HG02973 (cell line): ENCODE measurements around the gene PPDPF.
"Not testable (repeated sequence)": the region's sequence is repeated elsewhere in the genome, so short reads cannot be mapped to it uniquely, and the experiment has no call there.

Experiments
- ATAC-seq: cut with Tn5 transposase; IDR thresholded peaks from one replicate; pipeline ENCODE4 v1.9.1; 2021; ENCODE audit warnings: moderate library complexity; ENCODE audit not compliant: unreplicated experiment

The PPDPF gene

GRCh38 chr20:63561624-63562396 is 41.2 kb downstream of the PPDPF start:
- ATAC-seq = no peak

GRCh38 chr20:63562461-63563224 is 42.1 kb downstream of the PPDPF start:
- ATAC-seq = no peak

GRCh38 chr20:63563225-63563935 is 42.8 kb downstream of the PPDPF start:
- ATAC-seq = no peak

- no peak for ATAC-seq
These were observed 43.7 kb downstream of the PPDPF start for GRCh38 chr20:63564036-63564810.

- ATAC-seq = no peak
These were observed 44.6 kb downstream of the PPDPF start for GRCh38 chr20:63565021-63565698.

- ATAC-seq = no peak
These were observed 45.3 kb downstream of the PPDPF start for GRCh38 chr20:63565699-63566335.

GRCh38 chr20:63566395-63567135 is 46.0 kb downstream of the PPDPF start:
- no peak for ATAC-seq

- ATAC-seq = no peak
These were observed 46.5 kb downstream of the PPDPF start for GRCh38 chr20:63567136-63567385.

GRCh38 chr20:63567386-63568169 is 47.0 kb downstream of the PPDPF start:
- peak; percentile 57 for ATAC-seq

GRCh38 chr20:63568170-63568981 is 47.8 kb downstream of the PPDPF start:
- ATAC-seq = no peak

- ATAC-seq = no peak
These were observed 48.7 kb downstream of the PPDPF start for GRCh38 chr20:63568986-63569949.

- no peak for ATAC-seq
These were observed 49.9 kb downstream of the PPDPF start for GRCh38 chr20:63570281-63571086.

GRCh38 chr20:63571087-63571478 is 50.5 kb downstream of the PPDPF start:
- ATAC-seq = not testable (repeated sequence)
